Tibial nerve (tissue), 3 donors: Measurements from ENCODE around the gene ANGPTL7.

Experiments
- CTCF ChIP-seq, 5 experiments: fragments of 200-600 bp in 3 of 5; fragments of 450-650 bp in 2 of 5; sonication (generic) in 3 of 5; IDR thresholded peaks; one replicate each; pipeline ENCODE4 v1.5.1; 2016 to 2019; ENCODE audit warnings: antibody characterized with exemption in 5 of 5, mild to moderate bottlenecking in 3 of 5, moderate library complexity in 2 of 5
- POLR2A ChIP-seq, 2 donors: fragments of 450-650 bp; IDR thresholded peaks; one replicate each; pipeline ENCODE4 v1.6.1; 2017; ENCODE audit warnings: antibody characterized with exemption in 2 of 2, mild to moderate bottlenecking in 2 of 2, moderate library complexity in 2 of 2

DNA sequence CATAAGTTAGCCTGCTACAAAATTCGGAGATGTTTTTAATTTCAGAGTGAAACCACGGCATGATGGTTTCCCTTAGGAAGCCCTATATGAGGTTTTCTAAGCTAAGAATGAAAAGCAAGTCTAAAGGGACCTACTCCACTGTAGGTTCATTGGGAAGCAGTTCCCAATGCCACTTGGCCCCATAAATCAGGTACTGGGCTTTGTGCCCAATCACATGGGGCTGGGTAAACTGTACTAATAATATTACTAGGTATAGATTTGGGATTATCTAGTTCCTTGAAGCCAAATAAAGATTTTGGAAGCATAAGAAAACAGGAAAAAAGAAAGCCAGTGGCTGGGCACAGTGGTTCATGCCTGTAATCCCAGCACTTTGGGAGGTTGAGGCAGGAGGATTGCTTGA, 19.1 kb upstream of the ANGPTL7 start:
- TF ChIP-seq CTCF (IDR thresholded peaks at IDR 0.05) (no peak), POLR2A (IDR thresholded peaks at IDR 0.05) (no peak)
